H1 (cell line): ENCODE results near the gene PEX19. TPM values are rescaled to one million over a fixed set of nuclear protein-coding genes. Genes with fewer than 3 reads are reported as not detected.

Source experiments
- CTCF ChIA-PET: fragments of 300-600 bp; sonication (Branson Sonifier 250); formaldehyde crosslinking; loops from one replicate; lab custom pipeline; 2021; ENCODE audit not compliant: partially characterized antibody; lab: Charles Lee
- POLR2A ChIA-PET: fragments of 300-600 bp; sonication (Branson Sonifier 250); formaldehyde crosslinking; loops from one replicate; lab custom pipeline; 2021; ENCODE audit warnings: inconsistent platforms; ENCODE audit not compliant: partially characterized antibody; lab: Charles Lee
- DNase-seq, 2 experiments: peaks; one replicate each; pipeline versions ENCODE4 v3.0.0 to v3.0.0-alpha.2; 2010 to 2022; ENCODE audit warnings: low spot score in 2 of 2, low read depth in 1 of 2, mixed read lengths in 1 of 2
- FAIRE-seq: peaks from 2 replicates; lab custom pipeline; 2011; peaks lifted over from hg19 to GRCh38; lab: Jason Lieb, UNC
- H2AFZ ChIP-seq: 2 replicates; pipeline ENCODE4 v1.8.1; 2012; ENCODE audit warnings: low read length, inconsistent platforms
- H2AK5ac ChIP-seq: 2 replicates; pipeline ENCODE4 v1.6.1; 2013; ENCODE audit warnings: low read depth, low read length
- H2BK120ac ChIP-seq: replicated peaks from 2 replicates; pipeline ENCODE3; 2013; ENCODE audit warnings: low read depth, low read length, inconsistent platforms
- H2BK12ac ChIP-seq: 2 replicates; pipeline ENCODE4 v1.6.1; 2013; ENCODE audit warnings: low read depth, low read length
- H2BK15ac ChIP-seq: 2 replicates; pipeline ENCODE4 v1.6.1; 2013; ENCODE audit warnings: low read length
- H2BK20ac ChIP-seq: 2 replicates; pipeline ENCODE4 v1.6.1; 2013; ENCODE audit warnings: low read length
- H2BK5ac ChIP-seq: 2 replicates; pipeline ENCODE4 v1.6.1; 2013; ENCODE audit warnings: low read depth, low read length
- H3K14ac ChIP-seq: 2 replicates; pipeline ENCODE4 v1.6.1; 2013; ENCODE audit warnings: inconsistent platforms; ENCODE audit not compliant: insufficient read length
- H3K18ac ChIP-seq: 2 replicates; pipeline ENCODE4 v1.6.1; 2013; ENCODE audit warnings: low read length; ENCODE audit errors: extremely low read depth
- H3K23ac ChIP-seq: 2 replicates; pipeline ENCODE4 v1.6.1; 2013; ENCODE audit warnings: inconsistent platforms; ENCODE audit not compliant: insufficient read length
- H3K23me2 ChIP-seq: 2 replicates; pipeline ENCODE4 v1.6.1; 2013; ENCODE audit warnings: low read depth, low read length
- H3K27ac ChIP-seq: 2 replicates; pipeline ENCODE4 v1.6.1; 2011; ENCODE audit warnings: low read depth, low read length, inconsistent platforms
- H3K27me3 ChIP-seq, 4 experiments: replicated peaks in 1 of 4; 1 replicate in 1 of 4; 2 replicates in 3 of 4; pipeline versions ENCODE4 v1.6.1 to v1.8.1; 2011 to 2013; ENCODE audit warnings: low read length in 3 of 4, mild to moderate bottlenecking in 3 of 4, inconsistent platforms in 2 of 4, mixed read lengths in 2 of 4, moderate library complexity in 1 of 4; ENCODE audit not compliant: control insufficient read depth in 3 of 4, insufficient read depth in 3 of 4; ENCODE audit errors: extremely low read depth in 1 of 4
- H3K36me3 ChIP-seq, 4 experiments: 2 replicates each; pipeline versions ENCODE4 v1.6.1 to v1.8.1; 2011 to 2013; ENCODE audit warnings: mild to moderate bottlenecking in 4 of 4, low read length in 3 of 4, moderate library complexity in 2 of 4, control low read depth in 1 of 4, inconsistent platforms in 1 of 4; ENCODE audit not compliant: insufficient read depth in 4 of 4, control insufficient read depth in 2 of 4
- H3K4ac ChIP-seq: replicated peaks from 2 replicates; pipeline ENCODE3; 2013; ENCODE audit warnings: low read length, low read depth, mixed read lengths, inconsistent platforms; ENCODE audit not compliant: insufficient read length
- H3K4me1 ChIP-seq, 4 experiments: replicated peaks in 1 of 4; 1 replicate in 1 of 4; 2 replicates in 3 of 4; pipeline versions ENCODE4 v1.6.1 to v1.8.1; 2011 to 2013; ENCODE audit warnings: low read length in 3 of 4, inconsistent platforms in 2 of 4, mixed read lengths in 1 of 4; ENCODE audit not compliant: insufficient read depth in 4 of 4, control insufficient read depth in 3 of 4
- H3K4me2 ChIP-seq, 2 experiments: 2 replicates each; pipeline versions ENCODE4 v1.6.1 to v1.8.1; 2011 to 2013; ENCODE audit warnings: low read depth in 2 of 2, low read length in 2 of 2, control low read depth in 1 of 2, inconsistent platforms in 1 of 2, mild to moderate bottlenecking in 1 of 2; ENCODE audit not compliant: insufficient read depth in 1 of 2
- H3K4me3 ChIP-seq, 4 experiments: fragments of 200-600, 300-600 bp in 1 of 4; sonication (generic), shearing (Covaris generic), sonication (Bioruptor Twin) in 1 of 4; 2 replicates each; pipeline versions ENCODE4 v1.5.1 to v1.8.1; 2011 to 2016; ENCODE audit warnings: low read length in 4 of 4, low read depth in 3 of 4, control low read depth in 2 of 4, inconsistent platforms in 2 of 4, mild to moderate bottlenecking in 2 of 4, mixed read lengths in 1 of 4, moderate library complexity in 1 of 4; ENCODE audit not compliant: insufficient read depth in 2 of 4; ENCODE audit errors: extremely low read depth in 1 of 4
- H3K56ac ChIP-seq: replicated peaks from 2 replicates; pipeline ENCODE3; 2013; ENCODE audit warnings: low read depth, mild to moderate bottlenecking, mixed read lengths, low read length, inconsistent platforms; ENCODE audit not compliant: insufficient read length
- H3K79me1 ChIP-seq: 2 replicates; pipeline ENCODE4 v1.6.1; 2013; ENCODE audit warnings: low read depth, low read length, control low read depth
- H3K79me2 ChIP-seq, 2 experiments: 2 replicates each; pipeline versions ENCODE4 v1.6.1 to v1.8.1; 2012 to 2013; ENCODE audit warnings: low read length in 2 of 2, mild to moderate bottlenecking in 2 of 2, inconsistent platforms in 1 of 2; ENCODE audit not compliant: insufficient read depth in 2 of 2, control insufficient read depth in 1 of 2
- H3K9ac ChIP-seq, 4 experiments: replicated peaks in 1 of 4; 1 replicate in 1 of 4; 2 replicates in 3 of 4; pipeline versions ENCODE4 v1.6.1 to v1.8.1; 2011 to 2013; ENCODE audit warnings: low read depth in 3 of 4, low read length in 3 of 4, control low read depth in 2 of 4, mild to moderate bottlenecking in 2 of 4, moderate library complexity in 2 of 4, inconsistent platforms in 1 of 4; ENCODE audit errors: extremely low read depth in 1 of 4
- H3K9me3 ChIP-seq, 2 experiments: 2 replicates each; pipeline versions ENCODE4 v1.6.1 to v1.8.1; 2012 to 2013; ENCODE audit warnings: mild to moderate bottlenecking in 2 of 2, moderate library complexity in 2 of 2, control low read depth in 1 of 2, inconsistent platforms in 1 of 2, low read depth in 1 of 2, low read length in 1 of 2, mixed read lengths in 1 of 2; ENCODE audit not compliant: insufficient read depth in 2 of 2
- H4K20me1 ChIP-seq, 2 experiments: replicated peaks in 1 of 2; 2 replicates each; pipeline versions ENCODE3 to v1.8.1; 2011 to 2013; ENCODE audit warnings: inconsistent platforms in 2 of 2, low read length in 2 of 2, mild to moderate bottlenecking in 1 of 2; ENCODE audit not compliant: insufficient read depth in 2 of 2, control insufficient read depth in 1 of 2
- H4K5ac ChIP-seq: 2 replicates; pipeline ENCODE4 v1.6.1; 2013; ENCODE audit warnings: low read length, low read depth, mixed read lengths, inconsistent platforms; ENCODE audit not compliant: insufficient read length
- H4K8ac ChIP-seq: 2 replicates; pipeline ENCODE4 v1.8.0; 2013; ENCODE audit warnings: mild to moderate bottlenecking, moderate library complexity, low read length, inconsistent platforms; ENCODE audit not compliant: insufficient read depth; ENCODE audit errors: extremely low read depth
- H4K91ac ChIP-seq: replicated peaks from 2 replicates; pipeline ENCODE3; 2013; ENCODE audit warnings: low read length, mixed read lengths, inconsistent platforms; ENCODE audit not compliant: insufficient read length
- ATF2 ChIP-seq: IDR thresholded peaks from 2 replicates; pipeline ENCODE4 v1.6.1; 2012; ENCODE audit warnings: low read length, inconsistent platforms
- NANOG ChIP-seq: IDR thresholded peaks from 2 replicates; pipeline ENCODE4 v1.6.1; 2011; ENCODE audit warnings: low read length, low read depth, mild to moderate bottlenecking, inconsistent platforms; ENCODE audit not compliant: insufficient read depth, poor library complexity, severe bottlenecking
- SRF ChIP-seq: IDR thresholded peaks from 2 replicates; pipeline ENCODE4 v1.6.1; 2011; ENCODE audit warnings: mild to moderate bottlenecking, low read depth, low read length, moderate library complexity
- TCF12 ChIP-seq: IDR thresholded peaks from 2 replicates; pipeline ENCODE4 v1.6.1; 2011; ENCODE audit warnings: low read depth, mild to moderate bottlenecking, low read length
- ZNF274 ChIP-seq: IDR thresholded peaks from 2 replicates; pipeline ENCODE4 v1.7.0; 2012; ENCODE audit warnings: low read length, borderline replicate concordance; ENCODE audit errors: extremely low read depth
- polyA plus RNA-seq, 7 experiments: library from polyadenylated mRNA; depleted of rRNA in 3 of 7; stranded (reverse) in 5 of 7; unstranded in 2 of 7; fragments of >200 nt in 5 of 7; fragments of 200-250 nt in 2 of 7; gene quantifications; 1 replicate in 5 of 7; 2 replicates in 1 of 7; 4 replicates in 1 of 7; pipeline versions ENCODE4 v1.2.1 to v1.2.3, GENCODE V29; 2011 to 2013; ENCODE audit warnings: missing spikeins in 2 of 7, mixed read lengths in 2 of 7
- total RNA-seq: library from RNA; stranded (reverse); fragmentation: NEBNext Ultra II Directional; extraction: Animal tissue kit (Norgen Biotek cat#: 25700); gene quantifications from 2 replicates; pipeline ENCODE4 v1.2.1, GENCODE V29; 2021

PEX19 gene
- total and polyA plus RNA-seq, 2 of the 8 experiments (the other 6 are each of a cell fraction or from before 2014, with no cell fraction given) = 50.4 to 80.2 TPM

GRCh38 chr1:160309185-160309557 lies 24.2 kb upstream of the PEX19 start:
- no peaks in the 10 kb centered on the region for H3K9me3 ChIP-seq
- POLR2A ChIA-PET = no interaction called here
- no peak overlapping the region for H2BK5ac ChIP-seq
- TF ChIP-seq TCF12 = no peak
- no peak for TF ChIP-seq ATF2
- no peak for TF ChIP-seq NANOG
- no peak for TF ChIP-seq ZNF274
- TF ChIP-seq SRF = no peak
- H3K14ac ChIP-seq = no peak overlapping the region
- no peak overlapping the region for H4K8ac ChIP-seq
- no peak overlapping the region for H4K5ac ChIP-seq
- H3K4ac ChIP-seq = no peak overlapping the region
- H3K36me3 ChIP-seq = peaks cover 26 to 63% (median 55%) of the 10 kb centered on the region in 4 experiments
- no peak overlapping the region for H2BK12ac ChIP-seq
- H3K79me2 ChIP-seq = no peaks in the 10 kb centered on the region
- no peak overlapping the region for H2BK120ac ChIP-seq
- H4K91ac ChIP-seq = no peak overlapping the region
- H4K20me1 ChIP-seq = peaks cover 0 to 2% of the 10 kb centered on the region in 2 experiments
- H2AK5ac ChIP-seq = no peak overlapping the region
- no peaks in the 10 kb centered on the region for H3K79me1 ChIP-seq
- no peak overlapping the region for H2BK20ac ChIP-seq
- H2AFZ ChIP-seq = no peak overlapping the region
- no peaks in the 10 kb centered on the region for H3K27me3 ChIP-seq
- CTCF ChIA-PET = interaction anchor here (0.8 to 2.7 kb wide), 2 partner anchors 18 to 44 kb away, joined by 3 to 23 read pairs; no protein-coding TSS in a partner anchor
- DNase-seq (no peak), FAIRE-seq (no peak)
- H3K4me1 ChIP-seq = peaks cover 4 to 11% (median 8%) of the 10 kb centered on the region in 4 experiments
- no peak overlapping the region for H3K27ac ChIP-seq
- H3K18ac ChIP-seq = no peak overlapping the region
- no peaks in the 10 kb centered on the region for H3K23me2 ChIP-seq
- no peak overlapping the region for H3K56ac ChIP-seq
- no peak overlapping the region for H3K9ac ChIP-seq
- H2BK15ac ChIP-seq = no peak overlapping the region
- no peak overlapping the region for H3K4me3 ChIP-seq
- no peak overlapping the region for H3K23ac ChIP-seq
- no peak overlapping the region; a peak in 1 of 4 replicates for H3K4me2 ChIP-seq
